K562 (cell line): ENCODE measurements around the gene B9D2. TPM values are rescaled to one million over a fixed set of nuclear protein-coding genes. Genes with fewer than 3 reads are reported as not detected.
A peak's percentile ranks its signal among the peaks of the same experiment; 100 is the strongest.

Source experiments
- ATF7 ChIP-seq: fragments of 450-650 bp; IDR thresholded peaks from 2 replicates; pipeline ENCODE4 v1.7.1; 2014; ENCODE audit warnings: mild to moderate bottlenecking, moderate library complexity
- CHD4 ChIP-seq: fragments of 200-600 bp; sonication (generic); IDR thresholded peaks from 3 replicates; pipeline ENCODE4 v1.6.1; 2012; ENCODE audit warnings: low read depth, mild to moderate bottlenecking, mixed read lengths, low read length, inconsistent platforms; ENCODE audit not compliant: insufficient read depth, insufficient replicate concordance, poor library complexity, severe bottlenecking
- E2F8 ChIP-seq: fragments of 450-650 bp; IDR thresholded peaks from 2 replicates; pipeline ENCODE4 v1.7.1; 2018; ENCODE audit warnings: mild to moderate bottlenecking, low read depth; ENCODE audit not compliant: partially characterized antibody
- ELF1 ChIP-seq: fragments of 200-800 bp; sonication (Bioruptor generic); IDR thresholded peaks from 2 replicates; pipeline ENCODE4 v1.6.1; 2016; ENCODE audit warnings: missing genetic modification characterization, missing compliant biosample characterization
- EP400 ChIP-seq: fragments of 450-650 bp; IDR thresholded peaks from 2 replicates; pipeline ENCODE4 v1.6.1; 2017; ENCODE audit warnings: antibody characterized with exemption, mild to moderate bottlenecking, moderate library complexity
- FOXA3 ChIP-seq, 2 experiments: fragments of 450-650 bp in 1 of 2; sonication (generic) in 1 of 2; formaldehyde crosslinking; IDR thresholded peaks in 1 of 2; conservative IDR thresholded peaks in 1 of 2; 2 replicates each; pipeline versions ENCODE4 v1.4.0 to v1.8.0; 2020 to 2022; ENCODE audit warnings: mild to moderate bottlenecking in 2 of 2, missing genetic modification reagents in 1 of 2
- HNRNPL ChIP-seq: fragments of 200-400 bp; formaldehyde crosslinking; IDR thresholded peaks from 2 replicates; pipeline ENCODE4 v1.6.1; 2017; ENCODE audit warnings: low read depth, mild to moderate bottlenecking, low read length
- MEF2D ChIP-seq: conservative IDR thresholded peaks from 2 replicates; pipeline ENCODE4 v1.6.1; 2016; ENCODE audit warnings: low read depth, missing genetic modification characterization, missing compliant biosample characterization
- MYC ChIP-seq, 2 experiments: fragments of 250-450 bp in 1 of 2; sonication (Bioruptor Pico) in 1 of 2; IDR thresholded peaks; 2 replicates each; pipeline versions ENCODE4 v1.5.1 to v1.6.1; 2012 to 2021; ENCODE audit warnings: low read depth in 2 of 2, borderline replicate concordance in 1 of 2, improper control_type of control experiment in 1 of 2, low read length in 1 of 2, mild to moderate bottlenecking in 1 of 2, moderate library complexity in 1 of 2
- PHF8 ChIP-seq: fragments of 200-600 bp; sonication (generic); IDR thresholded peaks from 2 replicates; pipeline ENCODE4 v1.6.1; 2012; ENCODE audit warnings: mixed run types, mild to moderate bottlenecking, inconsistent platforms, low read length, moderate library complexity, borderline replicate concordance
- POLR2G ChIP-seq: fragments of 200-400 bp; formaldehyde crosslinking; IDR thresholded peaks from 2 replicates; pipeline ENCODE4 v1.6.1; 2017; ENCODE audit warnings: low read depth, mild to moderate bottlenecking, antibody characterized with exemption, low read length, moderate library complexity
- SPI1 ChIP-seq: IDR thresholded peaks from 2 replicates; pipeline ENCODE4 v1.6.1; 2011; ENCODE audit warnings: low read depth, low read length, control low read depth, borderline replicate concordance
- TFAM ChIP-seq: fragments of 250-450 bp; sonication (Bioruptor Pico); conservative IDR thresholded peaks from 2 replicates; pipeline ENCODE4 v1.5.0; 2021; ENCODE audit warnings: mild to moderate bottlenecking, moderate library complexity
- UBTF ChIP-seq, 2 experiments: IDR thresholded peaks; 2 replicates each; pipeline ENCODE4 v1.6.1; 2012; ENCODE audit warnings: improper control_type of control experiment in 2 of 2, low read depth in 2 of 2, low read length in 2 of 2, borderline replicate concordance in 1 of 2
- YY1 ChIP-seq, 3 experiments: IDR thresholded peaks; 2 replicates each; pipeline ENCODE4 v1.6.1; 2011; ENCODE audit warnings: low read length in 2 of 3, mild to moderate bottlenecking in 2 of 3, moderate library complexity in 2 of 3, borderline replicate concordance in 1 of 3, control low read depth in 1 of 3, low read depth in 1 of 3; ENCODE audit not compliant: insufficient read depth in 3 of 3, insufficient replicate concordance in 2 of 3, control insufficient read depth in 1 of 3, insufficient read length in 1 of 3; ENCODE audit errors: extremely low read depth in 1 of 3
- ZNF174 ChIP-seq: fragments of 250-450 bp; sonication (Bioruptor Pico); IDR thresholded peaks from 2 replicates; pipeline ENCODE4 v1.4.0; 2020; ENCODE audit warnings: mild to moderate bottlenecking
- ZNF384 ChIP-seq: IDR thresholded peaks from 2 replicates; pipeline ENCODE4 v1.6.1; 2012; ENCODE audit warnings: low read depth, low read length, improper control_type of control experiment
- ZNF57 ChIP-seq: fragments of 450-650 bp; formaldehyde crosslinking; IDR thresholded peaks from 2 replicates; pipeline ENCODE4 v1.4.0; 2020; ENCODE audit warnings: mild to moderate bottlenecking, moderate library complexity
- ZNF766 ChIP-seq: fragments of 200-800 bp; sonication (Bioruptor generic); conservative IDR thresholded peaks from 2 replicates; pipeline ENCODE4 v1.6.1; 2016; ENCODE audit warnings: missing genetic modification characterization, missing compliant biosample characterization
- ZNF830 ChIP-seq: fragments of 250-450 bp; sonication (Bioruptor Pico); IDR thresholded peaks from 2 replicates; pipeline ENCODE4 v1.5.0; 2021; ENCODE audit warnings: mild to moderate bottlenecking
- polyA plus RNA-seq, 8 experiments: library from polyadenylated mRNA; depleted of rRNA in 4 of 8; stranded (reverse) in 5 of 8; unstranded in 3 of 8; fragments of >200 nt; fragmentation: Nextera tagmentation in 2 of 8; fragmentation: Illumina TruSeq in 1 of 8; extraction: Ambion mirVana in 2 of 8; extraction: Trizol in 1 of 8; gene quantifications; 2 replicates each; pipeline versions ENCODE4 v1.2.1 to v1.2.3, GENCODE V29; 2011 to 2014; ENCODE audit warnings: inconsistent platforms in 1 of 8, missing spikeins in 1 of 8
- total RNA-seq, 7 experiments: library from RNA; depleted of rRNA in 6 of 7; stranded (reverse); fragments of >200 nt in 6 of 7; fragmentation: Illumina TruSeq in 2 of 7; extraction: Trizol in 2 of 7; gene quantifications; 2 replicates each; pipeline versions ENCODE4 v1.2.1 to v1.2.3, GENCODE V29; 2011 to 2021; ENCODE audit warnings: low replicate concordance in 1 of 7

B9D2 gene
- total and polyA plus RNA-seq, 9 of the 15 experiments (the other 6 are each of a cell fraction or from before 2014, with no cell fraction given) = 0.83 to 6.9 (median 2.8) TPM

- peak; percentile 32; the same call in 1 of the 2 replicates for TF ChIP-seq SPI1
- peak; percentile 9; the same call in 1 of the 2 replicates for TF ChIP-seq MYC (IDR thresholded peaks at IDR 0.05; ENCODE audit: low read depth, low read length)
- TF ChIP-seq MYC (CRISPR knock-in tag; IDR thresholded peaks at IDR 0.05; ENCODE audit: borderline replicate concordance, low read depth) = no peak
- TF ChIP-seq ZNF384 = no peak
- peak in 1 of 3 experiments; percentile 5 for TF ChIP-seq YY1 (IDR thresholded peaks at IDR 0.05; ENCODE audit: borderline replicate concordance in 1 of 3, control insufficient read depth in 1 of 3, extremely low read depth in 1 of 3, insufficient read depth in 3 of 3, insufficient read length in 1 of 3, insufficient replicate concordance in 2 of 3, low read depth in 1 of 3, low read length in 2 of 3)
- TF ChIP-seq EP400 = peak; percentile 6; the same call in 1 of the 2 replicates
- no peak for TF ChIP-seq ZNF830 (CRISPR knock-in tag)
- no peak for TF ChIP-seq ELF1 (tag)
- no peak for TF ChIP-seq CHD4
- no peak for TF ChIP-seq ZNF174 (CRISPR knock-in tag)
- peak; percentile 27; the same call in 1 of the 2 replicates for TF ChIP-seq PHF8
- peak; percentile 73 for TF ChIP-seq POLR2G
- 0 out of 4 replicates have a peak, but pooled peaks of 1 of the 2 experiments have one; percentile 55 for TF ChIP-seq UBTF (IDR thresholded peaks at IDR 0.05; ENCODE audit: borderline replicate concordance in 1 of 2, low read depth in 2 of 2, low read length in 2 of 2)
- TF ChIP-seq E2F8 = no peak
- 0 out of 2 replicates have a peak, but pooled peaks have one; percentile 34 for TF ChIP-seq HNRNPL
- TF ChIP-seq MEF2D (tag) = no peak
- no peak for TF ChIP-seq FOXA3 (CRISPR knock-in tag; conservative IDR thresholded peaks at IDR 0.05 in 1 of 2, IDR thresholded peaks at IDR 0.05 in 1 of 2)
- TF ChIP-seq TFAM (CRISPR knock-in tag) = no peak
- TF ChIP-seq ZNF57 (CRISPR knock-in tag) = no peak
- peak; percentile 32; the same call in 1 of the 2 replicates for TF ChIP-seq ATF7
- TF ChIP-seq ZNF766 (CRISPR knock-in tag) = no peak
These were observed 12.4 kb downstream of the B9D2 start (continued) for GRCh38 chr19:41351339-41352245.
